HEK293 (cell line): Measurements from ENCODE around the gene DNAH6.

Source experiments
- EGR2 ChIP-seq: fragments of 450-650 bp; formaldehyde crosslinking; IDR thresholded peaks from 2 replicates; pipeline ENCODE4 v1.5.1; 2016; ENCODE audit warnings: low read depth, missing biosample characterization, missing genetic modification characterization
- SCRT1 ChIP-seq: fragments of 450-650 bp; formaldehyde crosslinking; IDR thresholded peaks from 2 replicates; pipeline ENCODE4 v1.5.1; 2016; ENCODE audit warnings: missing biosample characterization, missing genetic modification characterization, borderline replicate concordance
- ZNF175 ChIP-seq: fragments of 450-650 bp; formaldehyde crosslinking; IDR thresholded peaks from 2 replicates; pipeline ENCODE4 v1.5.1; 2016; ENCODE audit warnings: missing biosample characterization, missing genetic modification characterization
- ZNF335 ChIP-seq: fragments of 450-650 bp; formaldehyde crosslinking; conservative IDR thresholded peaks from 2 replicates; pipeline ENCODE4 v1.5.1; 2016; ENCODE audit warnings: missing biosample characterization, missing genetic modification characterization
- ZNF558 ChIP-seq: fragments of 450-650 bp; formaldehyde crosslinking; IDR thresholded peaks from 2 replicates; pipeline ENCODE4 v1.5.1; 2016; ENCODE audit warnings: missing biosample characterization, missing genetic modification characterization
- ZNF610 ChIP-seq: fragments of 450-650 bp; formaldehyde crosslinking; IDR thresholded peaks from 2 replicates; pipeline ENCODE4 v1.5.1; 2016; ENCODE audit warnings: missing biosample characterization, missing genetic modification characterization, borderline replicate concordance
- ZNF837 ChIP-seq: fragments of 450-650 bp; formaldehyde crosslinking; IDR thresholded peaks from 2 replicates; pipeline ENCODE4 v1.5.1; 2016; ENCODE audit warnings: missing biosample characterization, missing genetic modification characterization
- TF ChIP-seq, protein P1 (sequence below): fragments of 450-650 bp; formaldehyde crosslinking; IDR thresholded peaks from 2 replicates; pipeline ENCODE4 v1.5.1; 2016; ENCODE audit warnings: missing biosample characterization, missing genetic modification characterization
- TF ChIP-seq, protein P2 (sequence below): sonication (generic); formaldehyde crosslinking; IDR thresholded peaks from 2 replicates; pipeline ENCODE4 v1.8.1; 2022; ENCODE audit warnings: mild to moderate bottlenecking, moderate library complexity, missing genetic modification reagents
- TF ChIP-seq, protein P3 (sequence below): fragments of 450-650 bp; formaldehyde crosslinking; IDR thresholded peaks from 2 replicates; pipeline ENCODE4 v1.5.1; 2016; ENCODE audit warnings: missing biosample characterization, missing genetic modification characterization
- TF ChIP-seq, protein P4 (sequence below): IDR thresholded peaks from 2 replicates; pipeline ENCODE4 v1.6.1; 2011; ENCODE audit warnings: mild to moderate bottlenecking, low read depth, low read length, borderline replicate concordance
- TF ChIP-seq, protein P5 (sequence below): fragments of 450-650 bp; formaldehyde crosslinking; IDR thresholded peaks from 2 replicates; pipeline ENCODE4 v1.5.1; 2016; ENCODE audit warnings: missing biosample characterization, missing genetic modification characterization

DNA sequence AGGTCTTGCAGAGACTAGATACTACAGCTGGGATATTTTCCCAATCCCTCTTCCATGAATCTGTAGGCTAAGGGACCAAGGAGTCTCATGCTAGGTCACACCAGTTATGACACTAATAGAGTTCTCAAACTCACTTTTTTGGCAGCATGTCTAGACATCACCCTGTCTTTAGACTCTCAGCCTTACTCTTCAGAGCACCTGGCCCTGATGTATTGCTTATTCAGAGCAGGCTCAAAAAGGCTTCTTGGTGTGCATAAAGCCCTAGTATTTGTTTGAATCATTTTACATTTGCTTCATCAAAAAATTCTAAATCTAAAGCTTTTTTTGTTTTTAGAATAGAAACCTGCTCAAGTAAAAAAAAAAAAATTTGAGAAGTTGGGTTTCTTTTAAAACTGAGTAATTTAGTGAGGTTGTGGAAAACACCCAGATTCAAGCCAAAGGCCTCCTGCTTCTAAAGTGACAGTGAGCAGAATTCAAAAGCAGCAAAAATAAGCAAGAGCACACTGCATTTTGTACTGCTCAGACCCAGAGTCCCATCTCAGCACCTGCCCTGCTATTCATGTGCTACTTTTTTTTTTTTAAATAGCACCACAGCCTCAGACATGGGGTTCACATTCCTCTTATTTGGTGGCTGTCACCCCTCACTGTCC is 18.0 kb upstream of the DNAH6 start:
- TF ChIP-seq, protein P1, sequence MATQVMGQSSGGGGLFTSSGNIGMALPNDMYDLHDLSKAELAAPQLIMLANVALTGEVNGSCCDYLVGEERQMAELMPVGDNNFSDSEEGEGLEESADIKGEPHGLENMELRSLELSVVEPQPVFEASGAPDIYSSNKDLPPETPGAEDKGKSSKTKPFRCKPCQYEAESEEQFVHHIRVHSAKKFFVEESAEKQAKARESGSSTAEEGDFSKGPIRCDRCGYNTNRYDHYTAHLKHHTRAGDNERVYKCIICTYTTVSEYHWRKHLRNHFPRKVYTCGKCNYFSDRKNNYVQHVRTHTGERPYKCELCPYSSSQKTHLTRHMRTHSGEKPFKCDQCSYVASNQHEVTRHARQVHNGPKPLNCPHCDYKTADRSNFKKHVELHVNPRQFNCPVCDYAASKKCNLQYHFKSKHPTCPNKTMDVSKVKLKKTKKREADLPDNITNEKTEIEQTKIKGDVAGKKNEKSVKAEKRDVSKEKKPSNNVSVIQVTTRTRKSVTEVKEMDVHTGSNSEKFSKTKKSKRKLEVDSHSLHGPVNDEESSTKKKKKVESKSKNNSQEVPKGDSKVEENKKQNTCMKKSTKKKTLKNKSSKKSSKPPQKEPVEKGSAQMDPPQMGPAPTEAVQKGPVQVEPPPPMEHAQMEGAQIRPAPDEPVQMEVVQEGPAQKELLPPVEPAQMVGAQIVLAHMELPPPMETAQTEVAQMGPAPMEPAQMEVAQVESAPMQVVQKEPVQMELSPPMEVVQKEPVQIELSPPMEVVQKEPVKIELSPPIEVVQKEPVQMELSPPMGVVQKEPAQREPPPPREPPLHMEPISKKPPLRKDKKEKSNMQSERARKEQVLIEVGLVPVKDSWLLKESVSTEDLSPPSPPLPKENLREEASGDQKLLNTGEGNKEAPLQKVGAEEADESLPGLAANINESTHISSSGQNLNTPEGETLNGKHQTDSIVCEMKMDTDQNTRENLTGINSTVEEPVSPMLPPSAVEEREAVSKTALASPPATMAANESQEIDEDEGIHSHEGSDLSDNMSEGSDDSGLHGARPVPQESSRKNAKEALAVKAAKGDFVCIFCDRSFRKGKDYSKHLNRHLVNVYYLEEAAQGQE (tag by site-specific recombination): no peak
- TF ChIP-seq ZNF837 (no peak), EGR2 (tag by site-specific recombination) (no peak), ZNF558 (tag by site-specific recombination) (no peak), SCRT1 (tag by site-specific recombination) (no peak), ZNF335 (tag by site-specific recombination) (no peak), ZNF610 (no peak), ZNF175 (tag by site-specific recombination) (no peak)
- TF ChIP-seq, protein P2, sequence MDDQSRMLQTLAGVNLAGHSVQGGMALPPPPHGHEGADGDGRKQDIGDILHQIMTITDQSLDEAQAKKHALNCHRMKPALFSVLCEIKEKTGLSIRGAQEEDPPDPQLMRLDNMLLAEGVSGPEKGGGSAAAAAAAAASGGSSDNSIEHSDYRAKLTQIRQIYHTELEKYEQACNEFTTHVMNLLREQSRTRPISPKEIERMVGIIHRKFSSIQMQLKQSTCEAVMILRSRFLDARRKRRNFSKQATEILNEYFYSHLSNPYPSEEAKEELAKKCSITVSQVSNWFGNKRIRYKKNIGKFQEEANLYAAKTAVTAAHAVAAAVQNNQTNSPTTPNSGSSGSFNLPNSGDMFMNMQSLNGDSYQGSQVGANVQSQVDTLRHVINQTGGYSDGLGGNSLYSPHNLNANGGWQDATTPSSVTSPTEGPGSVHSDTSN (CRISPR knock-in tag): no peak
- TF ChIP-seq, protein P3, sequence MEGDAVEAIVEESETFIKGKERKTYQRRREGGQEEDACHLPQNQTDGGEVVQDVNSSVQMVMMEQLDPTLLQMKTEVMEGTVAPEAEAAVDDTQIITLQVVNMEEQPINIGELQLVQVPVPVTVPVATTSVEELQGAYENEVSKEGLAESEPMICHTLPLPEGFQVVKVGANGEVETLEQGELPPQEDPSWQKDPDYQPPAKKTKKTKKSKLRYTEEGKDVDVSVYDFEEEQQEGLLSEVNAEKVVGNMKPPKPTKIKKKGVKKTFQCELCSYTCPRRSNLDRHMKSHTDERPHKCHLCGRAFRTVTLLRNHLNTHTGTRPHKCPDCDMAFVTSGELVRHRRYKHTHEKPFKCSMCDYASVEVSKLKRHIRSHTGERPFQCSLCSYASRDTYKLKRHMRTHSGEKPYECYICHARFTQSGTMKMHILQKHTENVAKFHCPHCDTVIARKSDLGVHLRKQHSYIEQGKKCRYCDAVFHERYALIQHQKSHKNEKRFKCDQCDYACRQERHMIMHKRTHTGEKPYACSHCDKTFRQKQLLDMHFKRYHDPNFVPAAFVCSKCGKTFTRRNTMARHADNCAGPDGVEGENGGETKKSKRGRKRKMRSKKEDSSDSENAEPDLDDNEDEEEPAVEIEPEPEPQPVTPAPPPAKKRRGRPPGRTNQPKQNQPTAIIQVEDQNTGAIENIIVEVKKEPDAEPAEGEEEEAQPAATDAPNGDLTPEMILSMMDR (tag by site-specific recombination): no peak
- TF ChIP-seq, protein P4, sequence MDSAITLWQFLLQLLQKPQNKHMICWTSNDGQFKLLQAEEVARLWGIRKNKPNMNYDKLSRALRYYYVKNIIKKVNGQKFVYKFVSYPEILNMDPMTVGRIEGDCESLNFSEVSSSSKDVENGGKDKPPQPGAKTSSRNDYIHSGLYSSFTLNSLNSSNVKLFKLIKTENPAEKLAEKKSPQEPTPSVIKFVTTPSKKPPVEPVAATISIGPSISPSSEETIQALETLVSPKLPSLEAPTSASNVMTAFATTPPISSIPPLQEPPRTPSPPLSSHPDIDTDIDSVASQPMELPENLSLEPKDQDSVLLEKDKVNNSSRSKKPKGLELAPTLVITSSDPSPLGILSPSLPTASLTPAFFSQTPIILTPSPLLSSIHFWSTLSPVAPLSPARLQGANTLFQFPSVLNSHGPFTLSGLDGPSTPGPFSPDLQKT: no peak
- TF ChIP-seq, protein P5, sequence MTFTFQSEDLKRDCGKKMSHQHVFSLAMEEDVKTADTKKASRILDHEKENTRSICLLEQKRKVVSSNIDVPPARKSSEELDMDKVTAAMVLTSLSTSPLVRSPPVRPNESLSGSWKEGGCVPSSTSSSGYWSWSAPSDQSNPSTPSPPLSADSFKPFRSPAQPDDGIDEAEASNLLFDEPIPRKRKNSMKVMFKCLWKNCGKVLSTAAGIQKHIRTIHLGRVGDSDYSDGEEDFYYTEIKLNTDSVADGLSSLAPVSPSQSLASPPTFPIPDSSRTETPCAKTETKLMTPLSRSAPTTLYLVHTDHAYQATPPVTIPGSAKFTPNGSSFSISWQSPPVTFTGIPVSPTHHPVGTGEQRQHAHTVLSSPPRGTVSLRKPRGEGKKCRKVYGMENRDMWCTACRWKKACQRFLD: no peak
